Ramos (cell line): ENCODE measurements around the gene HNRNPA3.

Experiments used
- in situ Hi-C: fragments of 300-500 bp; cut with MboI; formaldehyde crosslinking; loops from one replicate; pipeline ENCODE4 v1.14.3; 2022; ENCODE audit warnings: low sequenced_read_pairs; ENCODE audit not compliant: unreplicated experiment

Gene HNRNPA3

GRCh38 chr2:177251165-177251542 lies 38.6 kb downstream of the HNRNPA3 start:
- in situ Hi-C loops = no loop called here

- in situ Hi-C loops = no loop called here
Observed at GRCh38 chr2:177252808-177253531, 40.4 kb downstream of the HNRNPA3 start.

DNA sequence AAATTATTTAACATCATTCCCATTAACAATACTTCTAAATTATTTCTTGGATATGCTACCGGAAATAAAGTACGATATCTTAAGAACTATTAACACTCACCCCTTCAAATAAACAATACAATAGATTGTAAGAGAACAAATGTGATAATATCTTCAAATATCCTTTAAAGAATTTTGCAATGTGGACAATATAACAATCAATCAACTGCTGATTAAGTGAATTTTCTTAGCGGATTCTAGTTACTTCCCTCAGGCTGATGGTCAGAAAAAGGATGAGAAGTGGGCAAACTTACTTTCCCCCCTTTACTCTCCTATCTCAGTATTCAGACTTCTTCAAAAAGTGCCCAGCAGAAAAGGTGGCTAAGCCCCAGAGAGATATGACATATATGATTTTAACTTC lies 41.1 kb downstream of the HNRNPA3 start:
- in situ Hi-C loops = no loop called here

DNA sequence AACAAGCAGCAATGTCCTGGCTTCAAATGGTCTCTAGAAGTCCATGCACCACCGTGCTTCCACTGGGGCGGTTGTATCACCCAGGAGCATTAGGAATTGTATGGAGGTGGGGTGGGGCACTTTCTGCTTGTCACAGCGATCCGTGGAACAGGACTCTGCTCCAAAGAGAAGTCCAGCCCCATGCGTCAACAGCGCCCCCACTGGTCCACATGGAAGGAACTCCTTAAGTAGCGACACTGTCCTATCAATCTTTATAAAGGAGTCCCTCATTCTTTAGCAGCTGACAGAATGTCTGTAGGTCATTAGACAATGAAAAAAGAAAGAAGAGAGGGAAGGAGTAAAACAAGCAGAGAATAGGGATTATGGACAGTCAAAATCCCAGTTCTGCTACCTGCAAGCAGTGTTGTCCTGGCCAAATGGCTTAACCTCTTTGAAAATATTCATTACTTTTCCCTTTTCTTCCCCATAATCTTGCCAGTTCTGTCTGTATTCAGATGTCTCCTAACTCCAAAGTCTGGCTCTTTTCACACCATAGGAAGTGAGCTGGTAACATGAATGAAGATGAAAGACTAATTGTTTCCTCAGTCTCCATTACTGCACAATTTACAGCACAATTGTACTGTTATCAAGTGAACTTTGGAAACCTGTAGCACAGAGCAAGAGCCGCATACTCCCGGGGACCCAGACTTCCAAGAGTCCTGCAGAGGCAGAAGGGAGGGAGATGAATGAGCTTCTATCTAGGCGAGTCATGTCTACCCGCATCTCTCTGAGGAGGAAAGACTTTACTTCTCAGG lies 42.0 kb downstream of the HNRNPA3 start:
- in situ Hi-C loops = no loop called here

DNA sequence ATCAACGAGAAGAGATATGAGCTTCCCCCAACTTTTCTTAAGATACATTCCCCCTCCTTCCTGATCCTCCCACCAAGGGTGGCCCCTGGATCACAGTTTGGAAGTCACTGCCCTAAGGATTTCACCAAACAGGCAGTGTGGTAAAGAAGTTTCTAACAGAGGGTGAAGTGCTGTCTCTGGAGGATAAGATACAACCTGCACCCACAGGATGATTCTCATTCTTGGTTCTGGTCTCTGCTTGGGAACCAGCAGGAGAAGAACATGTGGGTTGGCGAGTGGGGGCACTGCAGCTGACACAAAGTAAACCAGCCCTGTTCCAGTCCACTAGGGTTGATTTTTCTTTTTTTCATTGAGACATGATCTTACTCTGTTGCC lies 42.6 kb downstream of the HNRNPA3 start:
- in situ Hi-C loops = no loop called here

DNA sequence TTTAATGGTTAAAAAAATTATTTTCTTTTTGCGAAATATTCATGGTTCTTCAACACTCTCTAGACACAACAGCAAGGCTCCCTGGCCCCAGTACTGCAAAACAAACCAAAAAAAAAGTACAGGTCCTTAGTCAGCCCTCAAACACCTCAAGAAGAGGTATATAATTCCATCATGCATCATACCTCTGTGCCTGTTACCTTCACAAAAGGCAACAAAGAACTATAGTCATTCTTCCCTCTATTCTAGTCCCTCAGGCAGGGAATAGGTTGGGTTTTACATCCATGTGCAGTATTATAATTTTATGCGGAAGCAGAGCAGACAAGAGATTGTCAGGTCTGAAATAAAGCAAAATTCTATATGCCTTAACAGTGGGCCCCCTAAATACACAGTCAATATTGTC lies 43.4 kb downstream of the HNRNPA3 start:
- in situ Hi-C loops = no loop called here

DNA sequence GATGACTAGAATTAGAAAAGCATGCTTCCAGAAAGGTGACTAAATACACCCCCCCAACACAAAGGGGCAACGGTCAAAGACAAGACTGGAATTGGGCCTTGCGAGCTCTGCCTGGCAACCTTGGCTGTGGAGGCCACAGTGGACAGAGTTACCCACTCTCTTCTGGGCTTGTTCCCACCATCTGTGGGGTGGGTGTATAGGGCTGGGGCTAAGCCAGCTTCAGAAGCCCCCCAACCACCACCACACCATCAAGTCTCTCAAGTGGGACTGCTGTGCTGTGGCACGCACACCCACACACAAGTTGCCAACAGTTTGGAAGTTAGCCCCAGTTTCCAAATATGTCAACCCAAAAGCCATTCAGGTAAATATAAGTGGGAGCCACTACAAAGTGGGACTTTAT lies 44.1 kb downstream of the HNRNPA3 start:
- in situ Hi-C loops = no loop called here

DNA sequence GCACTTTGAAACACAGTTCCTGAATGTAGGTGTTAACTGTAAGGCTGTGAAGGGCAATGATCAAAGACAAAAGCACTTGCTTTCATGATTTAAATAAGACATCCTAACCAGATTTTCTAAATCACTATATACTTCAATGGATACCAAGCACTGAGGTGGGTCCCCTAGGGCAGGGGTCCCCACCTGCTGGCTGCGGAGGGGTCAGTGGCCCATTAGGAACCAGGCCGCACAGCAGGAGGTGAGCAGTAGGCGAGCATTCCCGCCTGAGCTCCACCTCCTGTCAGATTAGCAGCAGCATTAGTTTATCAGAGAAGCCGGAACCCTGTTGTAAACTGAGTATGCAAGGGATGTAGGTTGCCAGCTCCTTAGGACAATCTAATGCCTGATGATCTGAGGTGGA lies 44.9 kb downstream of the HNRNPA3 start:
- in situ Hi-C loops = no loop called here

GRCh38 chr2:177258059-177258458 lies 45.5 kb downstream of the HNRNPA3 start:
- in situ Hi-C loops = no loop called here

DNA sequence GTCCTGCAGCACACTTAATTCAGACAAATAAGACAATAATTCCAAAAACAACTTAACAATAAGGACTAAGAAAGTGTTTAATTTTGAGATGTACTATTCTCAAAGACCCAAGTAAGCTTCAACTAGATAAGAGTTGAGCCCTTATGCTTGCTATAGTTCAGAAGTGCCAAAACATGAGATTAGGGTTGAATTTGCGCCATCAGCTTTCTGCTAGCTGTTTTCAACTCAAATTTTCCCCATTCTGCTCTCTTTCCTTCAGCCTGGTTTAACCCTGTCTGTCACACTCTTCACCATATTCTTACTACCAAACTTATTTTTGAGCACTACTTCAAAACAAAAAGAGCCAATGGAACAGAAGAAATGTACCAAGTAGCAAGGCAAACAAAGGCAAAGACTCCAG lies 47.8 kb downstream of the HNRNPA3 start:
- in situ Hi-C loops = no loop called here

- in situ Hi-C loops = no loop called here
Observed at GRCh38 chr2:177261116-177262060, 48.8 kb downstream of the HNRNPA3 start.

- in situ Hi-C loops = no loop called here
Observed at GRCh38 chr2:177262092-177262491, 49.5 kb downstream of the HNRNPA3 start.

GRCh38 chr2:177262958-177263450 lies 50.4 kb downstream of the HNRNPA3 start:
- in situ Hi-C loops = no loop called here

- in situ Hi-C loops = no loop called here
Observed at GRCh38 chr2:177263451-177264208, 51.0 kb downstream of the HNRNPA3 start.

DNA sequence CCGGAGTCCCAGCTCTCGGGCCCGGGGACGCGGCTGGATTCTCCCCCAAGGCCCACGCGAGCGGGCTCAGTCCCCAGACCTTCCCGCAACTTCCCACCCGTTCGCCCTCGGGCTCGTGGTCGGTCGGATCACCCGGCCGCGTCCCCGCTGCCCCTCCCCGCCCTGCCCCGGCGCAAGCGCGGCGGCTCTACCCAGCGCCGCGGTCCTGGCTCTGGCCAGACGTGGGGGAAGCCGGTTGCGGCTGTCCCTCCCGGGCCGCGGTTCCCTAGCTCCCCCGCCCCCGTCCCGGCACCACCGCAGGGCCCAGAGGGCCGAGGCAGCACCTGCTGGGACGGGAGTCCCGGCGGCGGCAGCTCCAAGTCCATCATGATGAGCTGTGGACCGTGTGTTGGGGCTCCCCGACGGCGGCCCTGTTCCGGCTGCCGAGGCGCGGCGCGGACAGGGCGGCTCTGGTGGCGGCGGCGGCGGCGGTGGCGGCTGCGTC lies 51.7 kb downstream of the HNRNPA3 start:
- in situ Hi-C loops = no loop called here

DNA sequence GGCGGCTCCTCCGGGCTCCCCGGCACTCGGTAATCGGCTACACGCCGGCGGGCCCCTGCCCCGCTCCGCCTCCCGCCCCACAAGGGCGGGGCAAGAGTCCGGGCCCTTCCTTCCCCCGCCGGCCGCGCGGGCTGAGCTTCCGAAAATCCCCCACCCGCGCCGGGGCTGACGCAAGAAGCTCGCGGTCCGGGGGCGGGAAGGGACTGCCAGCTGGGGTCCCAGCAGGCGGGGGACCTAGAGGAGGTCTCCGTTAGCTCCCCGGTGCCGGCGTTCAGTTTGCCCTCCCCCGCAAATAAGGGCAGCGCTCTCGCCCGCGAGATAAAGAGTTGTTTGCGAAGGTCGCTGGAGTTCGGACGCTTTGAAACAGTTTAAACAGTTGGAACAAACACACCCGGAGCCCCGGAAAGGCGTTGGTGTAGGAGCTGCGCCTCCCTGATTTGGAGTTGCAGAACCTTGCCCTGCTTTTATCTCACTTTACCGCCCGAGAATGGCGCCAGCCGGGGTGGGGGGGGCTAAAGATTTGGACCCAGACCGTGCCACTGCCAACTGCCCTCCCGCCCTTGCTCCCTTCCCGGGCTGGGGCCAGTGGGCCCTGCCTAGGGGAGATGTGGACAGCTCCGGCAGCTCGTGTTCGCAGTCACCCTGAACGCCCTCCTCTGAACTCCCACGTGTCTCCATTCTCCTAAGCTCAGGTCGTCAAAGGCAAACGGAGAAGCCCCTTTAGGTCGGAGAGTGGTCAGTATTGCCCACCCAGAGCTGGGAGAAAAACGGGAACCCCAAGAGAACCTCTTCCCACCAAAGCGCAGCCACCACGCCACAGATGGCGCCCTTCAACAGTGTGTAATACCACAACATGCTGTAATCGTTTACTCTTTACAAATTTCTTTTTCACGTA lies 52.3 kb downstream of the HNRNPA3 start, which contains the start of gene NFE2L2:
Gene NFE2L2, minus strand, starts transcription at position 35 of the 895 bp plus-strand sequence. CDS start 151 bp downstream, outside the sequence.
- in situ Hi-C loops = no loop called here

- in situ Hi-C loops = no loop called here
Observed at GRCh38 chr2:177265824-177266817, 53.5 kb downstream of the HNRNPA3 start.
